Activated CD4-positive, alpha-beta T cell treated with anti-CD3 and anti-CD28 coated beads, Interleukin-2, amount 10 ng/mL, durations not matched to agents 7 days and 5 days (primary cell): ENCODE results near the gene CRYBA1. TPM values are rescaled to one million over a fixed set of nuclear protein-coding genes. Genes with fewer than 3 reads are reported as not detected.
"Not testable (repeated sequence)": the region's sequence is repeated elsewhere in the genome, so short reads cannot be mapped to it uniquely, and the experiment has no call there.

Experiments used
- CTCF ChIA-PET: fragments of 350-600 bp; sonication (Branson Sonifier 250); formaldehyde crosslinking; loops from one replicate; lab custom pipeline; 2021; ENCODE audit warnings: antibody characterized with exemption; lab: Charles Lee
- POLR2A ChIA-PET: fragments of 350-600 bp; sonication (Branson Sonifier 250); formaldehyde crosslinking; loops from one replicate; lab custom pipeline; 2021; ENCODE audit warnings: antibody characterized with exemption; lab: Charles Lee
- DNase-seq: peaks from one replicate; pipeline ENCODE4 v3.0.0-alpha.2; 2020
- H3K27ac Mint-ChIP-seq: one replicate; pipeline ENCODE4 v1.8.0; 2021; ENCODE audit warnings: mild to moderate bottlenecking, moderate library complexity, mixed read lengths
- H3K27me3 Mint-ChIP-seq: one replicate; pipeline ENCODE4 v1.8.0; 2021; ENCODE audit warnings: mixed read lengths
- H3K36me3 Mint-ChIP-seq: one replicate; pipeline ENCODE4 v1.8.0; 2021; ENCODE audit warnings: low read depth, mixed read lengths
- H3K4me1 Mint-ChIP-seq: one replicate; pipeline ENCODE4 v1.8.0; 2021; ENCODE audit warnings: mixed read lengths
- H3K4me3 Mint-ChIP-seq: one replicate; pipeline ENCODE4 v1.8.0; 2021; ENCODE audit warnings: mild to moderate bottlenecking, moderate library complexity, mixed read lengths
- H3K9me3 Mint-ChIP-seq: one replicate; pipeline ENCODE4 v1.8.0; 2021; ENCODE audit warnings: mixed read lengths
- total RNA-seq, 2 experiments: library from RNA; stranded (reverse); gene quantifications; one replicate each; pipeline ENCODE4 v1.2.3, GENCODE V29; 2021

The CRYBA1 gene
- not detected for total RNA-seq

- H3K27ac Mint-ChIP-seq = no peak within 1 kb of the TSS
- DNase-seq = no peak
- no peaks in the 10 kb centered on the region for H3K4me1 Mint-ChIP-seq
- H3K9me3 Mint-ChIP-seq = no peaks in the 10 kb centered on the region
- no peaks in the 10 kb centered on the region for H3K36me3 Mint-ChIP-seq
- H3K4me3 Mint-ChIP-seq = no peak within 1 kb of the TSS
- ChIA-PET POLR2A (interaction anchor here (0.6 kb wide), 1 partner anchor 67 kb away, joined by 3 read pairs; the partner anchor contains the start of gene MYO18A), CTCF (interaction anchor here (0.9 kb wide), 1 partner anchor 20 kb away, joined by 3 read pairs; no protein-coding TSS in a partner anchor)
- no peaks in the 10 kb centered on the region for H3K27me3 Mint-ChIP-seq
These were observed at the start of gene CRYBA1 for GRCh38 chr17:29246628-29247027. Gene CRYBA1, plus strand, starts transcription at chr17:29246859. Its CDS starts 5 bp downstream, at chr17:29246864.

GRCh38 chr17:29197516-29198272 is 49.0 kb upstream of the CRYBA1 start:
- POLR2A ChIA-PET = no interaction called here
- CTCF ChIA-PET = interaction anchor here (0.7 to 1.4 kb wide), 6 partner anchors 12 to 420 kb away, joined by 3 read pairs; no protein-coding TSS in a partner anchor
- Mint-ChIP-seq H3K4me3 (no peak overlapping the region), H3K36me3 (no peaks in the 10 kb centered on the region), H3K27ac (no peak overlapping the region), H3K4me1 (no peaks in the 10 kb centered on the region), H3K27me3 (peaks cover 25% of the 10 kb centered on the region), H3K9me3 (no peaks in the 10 kb centered on the region)
- no peak for DNase-seq

GRCh38 chr17:29204068-29204804 is 42.4 kb upstream of the CRYBA1 start:
- H3K27ac Mint-ChIP-seq, H3K36me3 Mint-ChIP-seq, H3K4me3 Mint-ChIP-seq, DNase-seq, H3K9me3 Mint-ChIP-seq, CTCF ChIA-PET, POLR2A ChIA-PET, H3K4me1 Mint-ChIP-seq: not testable (repeated sequence)
- peaks cover 20% of the 10 kb centered on the region for H3K27me3 Mint-ChIP-seq

GRCh38 chr17:29205047-29205446 is 41.6 kb upstream of the CRYBA1 start:
- Mint-ChIP-seq H3K4me3 (no peak overlapping the region), H3K9me3 (no peaks in the 10 kb centered on the region), H3K4me1 (no peaks in the 10 kb centered on the region), H3K27me3 (peaks cover 18% of the 10 kb centered on the region), H3K36me3 (no peaks in the 10 kb centered on the region), H3K27ac (no peak overlapping the region)
- CTCF ChIA-PET = interaction anchor here (0.9 kb wide), 1 partner anchor 25 kb away, joined by 3 read pairs; the partner anchor contains the start of gene MYO18A
- no peak for DNase-seq
- POLR2A ChIA-PET = no interaction called here

- CTCF ChIA-PET = interaction anchor here (1.1 to 4.6 kb wide), 3 partner anchors 11 to 44 kb away, joined by 3 to 24 read pairs (median 3); no protein-coding TSS in a partner anchor
- peaks cover 14% of the 10 kb centered on the region for H3K27me3 Mint-ChIP-seq
- H3K36me3 Mint-ChIP-seq = no peaks in the 10 kb centered on the region
- no peak for DNase-seq
- H3K27ac Mint-ChIP-seq = no peak overlapping the region
- H3K4me3 Mint-ChIP-seq = no peak overlapping the region
- POLR2A ChIA-PET = no interaction called here
- no peaks in the 10 kb centered on the region for H3K9me3 Mint-ChIP-seq
- H3K4me1 Mint-ChIP-seq = no peaks in the 10 kb centered on the region
These were observed 38.7 kb upstream of the CRYBA1 start for GRCh38 chr17:29207975-29208374.

- Mint-ChIP-seq H3K36me3 (no peaks in the 10 kb centered on the region), H3K4me3 (no peak overlapping the region), H3K4me1 (no peaks in the 10 kb centered on the region), H3K9me3 (no peaks in the 10 kb centered on the region), H3K27ac (no peak overlapping the region), H3K27me3 (peaks cover 7% of the 10 kb centered on the region)
- DNase-seq = no peak
- ChIA-PET POLR2A (no interaction called here), CTCF (interaction anchor here (0.6 to 4.6 kb wide), 5 partner anchors 10 to 407 kb away, joined by 3 to 24 read pairs (median 5); no protein-coding TSS in a partner anchor)
These were observed 37.6 kb upstream of the CRYBA1 start for GRCh38 chr17:29209073-29209472.

- H3K9me3 Mint-ChIP-seq = no peaks in the 10 kb centered on the region
- DNase-seq = no peak
- POLR2A ChIA-PET = no interaction called here
- no peaks in the 10 kb centered on the region for H3K4me1 Mint-ChIP-seq
- CTCF ChIA-PET = interaction anchor here (0.7 to 4.6 kb wide), 3 partner anchors 8 to 336 kb away, joined by 3 to 24 read pairs (median 3); no protein-coding TSS in a partner anchor
- no peak overlapping the region for H3K4me3 Mint-ChIP-seq
- H3K27ac Mint-ChIP-seq = no peak overlapping the region
- no peaks in the 10 kb centered on the region for H3K36me3 Mint-ChIP-seq
- peaks cover 2% of the 10 kb centered on the region for H3K27me3 Mint-ChIP-seq
These were observed 35.8 kb upstream of the CRYBA1 start for GRCh38 chr17:29210879-29211278.

- no peaks in the 10 kb centered on the region for H3K4me1 Mint-ChIP-seq
- CTCF ChIA-PET = interaction anchor here (0.7 to 1.1 kb wide), 3 partner anchors 11 to 48 kb away, joined by 3 to 5 read pairs (median 3); no protein-coding TSS in a partner anchor
These were observed 34.5 kb upstream of the CRYBA1 start for GRCh38 chr17:29212094-29212631.

GRCh38 chr17:29212681-29213121 is 34.0 kb upstream of the CRYBA1 start:
- Mint-ChIP-seq H3K4me3 (no peak overlapping the region), H3K27ac (no peak overlapping the region), H3K9me3 (no peaks in the 10 kb centered on the region), H3K4me1 (no peaks in the 10 kb centered on the region), H3K27me3 (peaks cover 7% of the 10 kb centered on the region), H3K36me3 (no peaks in the 10 kb centered on the region)
- no peak for DNase-seq
- CTCF ChIA-PET = interaction anchor here (0.7 to 1.1 kb wide), 3 partner anchors 12 to 47 kb away, joined by 3 to 5 read pairs (median 3); no protein-coding TSS in a partner anchor
- POLR2A ChIA-PET = no interaction called here

More at GRCh38 chr17:29212094-29212631, 34.5 kb upstream of the CRYBA1 start:
- Mint-ChIP-seq H3K4me3 (no peak overlapping the region), H3K36me3 (no peaks in the 10 kb centered on the region), H3K27ac (no peak overlapping the region), H3K27me3 (peaks cover 2% of the 10 kb centered on the region), H3K9me3 (no peaks in the 10 kb centered on the region)
- no peak for DNase-seq
- POLR2A ChIA-PET = no interaction called here

GRCh38 chr17:29214215-29215146 is 32.2 kb upstream of the CRYBA1 start:
- H3K27me3 Mint-ChIP-seq = peaks cover 7% of the 10 kb centered on the region
- no peaks in the 10 kb centered on the region for H3K36me3 Mint-ChIP-seq
- POLR2A ChIA-PET = no interaction called here
- H3K4me1 Mint-ChIP-seq = peaks cover 5% of the 10 kb centered on the region
- H3K27ac Mint-ChIP-seq = no peak overlapping the region
- DNase-seq = no peak
- H3K9me3 Mint-ChIP-seq = no peaks in the 10 kb centered on the region
- CTCF ChIA-PET = interaction anchor here (0.8 to 1.3 kb wide), 2 partner anchors 34 to 66 kb away, joined by 3 to 4 read pairs; partner anchors contain the start of gene MYO18A
- no peak overlapping the region for H3K4me3 Mint-ChIP-seq

- POLR2A ChIA-PET = no interaction called here
- CTCF ChIA-PET = interaction anchor here (0.7 to 1.3 kb wide), 3 partner anchors 35 to 91 kb away, joined by 3 to 4 read pairs (median 3); partner anchors contain the start of gene MYO18A
- H3K27ac Mint-ChIP-seq = peak overlapping the region; percentile 31
- H3K27me3 Mint-ChIP-seq = peaks cover 7% of the 10 kb centered on the region
- DNase-seq = no peak
- H3K36me3 Mint-ChIP-seq = no peaks in the 10 kb centered on the region
- H3K9me3 Mint-ChIP-seq = no peaks in the 10 kb centered on the region
- H3K4me3 Mint-ChIP-seq = no peak overlapping the region
- H3K4me1 Mint-ChIP-seq = peaks cover 8% of the 10 kb centered on the region
These were observed 31.5 kb upstream of the CRYBA1 start for GRCh38 chr17:29215174-29215573.
